Measurements from ENCODE around the gene MIOS.

DNA sequence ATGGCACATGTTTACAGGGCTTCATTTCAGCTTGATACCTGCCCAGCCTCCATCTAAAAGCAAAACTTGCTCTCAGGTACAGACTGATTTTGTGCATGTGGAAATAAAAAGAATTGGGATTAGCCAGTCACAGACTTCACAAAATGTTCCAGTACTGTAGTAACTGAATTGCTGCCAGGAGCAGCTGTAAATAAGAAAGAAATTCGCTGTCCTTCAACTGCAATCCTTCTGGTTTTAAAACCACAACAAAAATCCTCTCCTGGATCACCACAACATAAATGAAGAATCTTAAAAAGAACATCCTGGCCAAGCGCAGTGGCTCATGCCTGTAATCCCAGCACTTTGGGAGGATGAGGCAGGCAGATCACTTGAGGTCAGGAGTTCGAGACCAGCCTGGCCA lies 3.9 kb upstream of the MIOS start:
- TF ChIP-seq, protein P1, sequence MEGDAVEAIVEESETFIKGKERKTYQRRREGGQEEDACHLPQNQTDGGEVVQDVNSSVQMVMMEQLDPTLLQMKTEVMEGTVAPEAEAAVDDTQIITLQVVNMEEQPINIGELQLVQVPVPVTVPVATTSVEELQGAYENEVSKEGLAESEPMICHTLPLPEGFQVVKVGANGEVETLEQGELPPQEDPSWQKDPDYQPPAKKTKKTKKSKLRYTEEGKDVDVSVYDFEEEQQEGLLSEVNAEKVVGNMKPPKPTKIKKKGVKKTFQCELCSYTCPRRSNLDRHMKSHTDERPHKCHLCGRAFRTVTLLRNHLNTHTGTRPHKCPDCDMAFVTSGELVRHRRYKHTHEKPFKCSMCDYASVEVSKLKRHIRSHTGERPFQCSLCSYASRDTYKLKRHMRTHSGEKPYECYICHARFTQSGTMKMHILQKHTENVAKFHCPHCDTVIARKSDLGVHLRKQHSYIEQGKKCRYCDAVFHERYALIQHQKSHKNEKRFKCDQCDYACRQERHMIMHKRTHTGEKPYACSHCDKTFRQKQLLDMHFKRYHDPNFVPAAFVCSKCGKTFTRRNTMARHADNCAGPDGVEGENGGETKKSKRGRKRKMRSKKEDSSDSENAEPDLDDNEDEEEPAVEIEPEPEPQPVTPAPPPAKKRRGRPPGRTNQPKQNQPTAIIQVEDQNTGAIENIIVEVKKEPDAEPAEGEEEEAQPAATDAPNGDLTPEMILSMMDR (IDR thresholded peaks at IDR 0.05), result no peak
- no peak for TF ChIP-seq EZH2 (IDR thresholded peaks at IDR 0.05)
- TF ChIP-seq EZH2phosphoT487 (IDR thresholded peaks at IDR 0.05), result no peak
